Heart left ventricle (tissue), 16 donors: Measurements from ENCODE around the gene ARHGEF7. TPM values are rescaled to one million over a fixed set of nuclear protein-coding genes. Genes with fewer than 3 reads are reported as not detected.

Experiments used
- ATAC-seq, 4 donors: fragments of 200-7000 bp; cut with Tn5 transposase; one replicate each; pipeline ENCODE4 v1.9.1; 2020 to 2022; ENCODE audit warnings: moderate library complexity in 4 of 4, mild to moderate bottlenecking in 3 of 4, moderate number of reproducible peaks in 1 of 4
- DNase-seq, 5 donors: peaks; one replicate each; pipeline ENCODE4 v3.0.0-alpha.2; 2020
- H3K27ac ChIP-seq, 12 donors: fragments of 200-600 bp; sonication (generic) in 4 of 12; one replicate each; pipeline versions ENCODE4 v1.5.0 to v1.8.0; 2016 to 2022; ENCODE audit warnings: mild to moderate bottlenecking in 2 of 12
- H3K27me3 ChIP-seq, 9 donors: fragments of 200-600 bp; sonication (generic) in 2 of 9; one replicate each; pipeline versions ENCODE4 v1.5.1 to v1.8.0; 2016 to 2022; ENCODE audit warnings: mild to moderate bottlenecking in 3 of 9
- H3K36me3 ChIP-seq, 9 donors: fragments of 200-600 bp; sonication (generic) in 2 of 9; one replicate each; pipeline versions ENCODE4 v1.5.0 to v1.8.0; 2018 to 2022; ENCODE audit warnings: mild to moderate bottlenecking in 2 of 9
- H3K4me1 ChIP-seq, 12 donors: fragments of 200-600 bp; sonication (generic) in 4 of 12; one replicate each; pipeline versions ENCODE4 v1.5.0 to v1.8.0; 2016 to 2022; ENCODE audit warnings: mild to moderate bottlenecking in 3 of 12
- H3K4me3 ChIP-seq, 12 donors: fragments of 200-600 bp; sonication (generic) in 4 of 12; one replicate each; pipeline versions ENCODE4 v1.5.0 to v1.8.0; 2017 to 2022; ENCODE audit warnings: mild to moderate bottlenecking in 9 of 12, moderate library complexity in 4 of 12
- H3K9me3 ChIP-seq, 12 donors: fragments of 200-600 bp; sonication (generic) in 4 of 12; one replicate each; pipeline versions ENCODE4 v1.5.0 to v1.8.0; 2016 to 2022; ENCODE audit warnings: mild to moderate bottlenecking in 1 of 12
- POLR2A ChIP-seq, 2 donors: fragments of 450-650 bp; IDR thresholded peaks; one replicate each; pipeline ENCODE4 v1.6.1; 2017; ENCODE audit warnings: antibody characterized with exemption in 2 of 2, mild to moderate bottlenecking in 2 of 2, moderate library complexity in 2 of 2
- WGBS, 4 donors: extraction: QIAGEN DNeasy Blood & Tissue Kit in 2 of 4; methylation state at CpG; one replicate each; pipeline versions ENCODE4 v1.1.5 to v1.1.7; 2013 to 2018; 5-methylcytosine and 5-hydroxymethylcytosine counted together
- intact Hi-C, 10 donors: fragments of 100-400 bp; cut with DNase I; formaldehyde crosslinking; loops; one replicate each; pipeline versions ENCODE4 v1.11.1 to v1.14.2; 2022
- polyA plus RNA-seq, 2 donors: library from polyadenylated mRNA; stranded (reverse); fragments of 200-250 nt; gene quantifications; one replicate each; pipeline ENCODE4 v1.2.3, GENCODE V29; 2013
- total RNA-seq, 9 donors: library from RNA; depleted of rRNA in 2 of 9; stranded (reverse); fragments of >200 nt in 2 of 9; fragmentation: NEBNext Ultra II Directional in 3 of 9; extraction: Animal tissue kit (Norgen Biotek cat#: 25700) in 3 of 9; gene quantifications; one replicate each; pipeline versions ENCODE4 v1.1.0 to v1.2.4, GENCODE V29; 2016 to 2023
- TF ChIP-seq, protein P1 (sequence below), 12 donors: fragments of 200-600 bp; sonication (generic) in 4 of 12; IDR thresholded peaks; one replicate each; pipeline versions ENCODE4 v1.5.0 to v1.8.0; 2018 to 2022; ENCODE audit warnings: antibody characterized with exemption in 12 of 12, mild to moderate bottlenecking in 5 of 12
- donor health status: ischemic (EF 13 %, LVEDD 7.1; RV severe dilation, severe dysfunction).
- donor health status: healthy with polysubstance abuse.
- donor health status: DM: no; HTN: yes; CAD: no.
- donor health status: DM: no; HTN: no; CAD: no.
- donor health status: ischemic (EF 25% LVEDD 6.9; RV normal size, moderate dysfunction).
- donor health status: ischemic (EF 25% LVEDD 5.7; RV mildly dilated, moderate dysfunction).
- donor health status: healthy.
- donor health status: DM: yes; HTN: yes; CAD: no.
- donor health status: ischemic (EF 35%, LVEDD 5.7; RV mildly dilated, moderate dysfunction).
- donor health status: nonischemic (EF 11% LVEDD 7.7; RV severe dilation, severe dysfunction).
- donor health status: DM: yes; HTN: yes; CAD: no.
- donor health status: PGD.
- donor health status: ischemic (EF 29% LVEDD 5.4; RV normal size, mild dysfunction).
- donor health status: nonischemic (EF 23%, LVEDD 6.1; RV moderate dilation, normal function).

ARHGEF7 gene
- total and polyA plus RNA-seq, 11 donors: 16.6 to 60.9 (median 37.5) TPM

GRCh38 chr13:111203736-111204389, 88.8 kb downstream of the ARHGEF7 start:
- Histone ChIP-seq H3K27me3 (no peaks in the 10 kb centered on the region), H3K36me3 (peaks cover 0 to 10% (median 0%) of the 10 kb centered on the region in 9 donors), H3K9me3 (no peaks in the 10 kb centered on the region), H3K4me3 (peak overlapping the region in 11 of 12 donors; percentile 22 to 65 (median 51)), H3K4me1 (peaks cover 13 to 87% (median 63%) of the 10 kb centered on the region in 12 donors), H3K27ac (peak overlapping the region; percentile 7 to 89 (median 79))
- ATAC-seq (peak in 3 of 4 donors; percentile 25 to 72 (median 31)), DNase-seq (peak in 1 of 5 donors; percentile 31)
- TF ChIP-seq POLR2A (IDR thresholded peaks at IDR 0.05): no peak
- TF ChIP-seq, protein P1, sequence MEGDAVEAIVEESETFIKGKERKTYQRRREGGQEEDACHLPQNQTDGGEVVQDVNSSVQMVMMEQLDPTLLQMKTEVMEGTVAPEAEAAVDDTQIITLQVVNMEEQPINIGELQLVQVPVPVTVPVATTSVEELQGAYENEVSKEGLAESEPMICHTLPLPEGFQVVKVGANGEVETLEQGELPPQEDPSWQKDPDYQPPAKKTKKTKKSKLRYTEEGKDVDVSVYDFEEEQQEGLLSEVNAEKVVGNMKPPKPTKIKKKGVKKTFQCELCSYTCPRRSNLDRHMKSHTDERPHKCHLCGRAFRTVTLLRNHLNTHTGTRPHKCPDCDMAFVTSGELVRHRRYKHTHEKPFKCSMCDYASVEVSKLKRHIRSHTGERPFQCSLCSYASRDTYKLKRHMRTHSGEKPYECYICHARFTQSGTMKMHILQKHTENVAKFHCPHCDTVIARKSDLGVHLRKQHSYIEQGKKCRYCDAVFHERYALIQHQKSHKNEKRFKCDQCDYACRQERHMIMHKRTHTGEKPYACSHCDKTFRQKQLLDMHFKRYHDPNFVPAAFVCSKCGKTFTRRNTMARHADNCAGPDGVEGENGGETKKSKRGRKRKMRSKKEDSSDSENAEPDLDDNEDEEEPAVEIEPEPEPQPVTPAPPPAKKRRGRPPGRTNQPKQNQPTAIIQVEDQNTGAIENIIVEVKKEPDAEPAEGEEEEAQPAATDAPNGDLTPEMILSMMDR (IDR thresholded peaks at IDR 0.05): no peak
- intact Hi-C loops: loop anchor here in 2 of 10 donors (2.0 to 10.0 kb wide), 3 partner anchors 17 to 259 kb away; no protein-coding TSS in a partner anchor
- WGBS, 4 donors: 40 to 46% (median 42%) methylated on average over 11 of the region's 11 CpGs

GRCh38 chr13:111204438-111205177, 89.5 kb downstream of the ARHGEF7 start:
- Histone ChIP-seq H3K4me3 (peak overlapping the region in 11 of 12 donors; percentile 22 to 65 (median 51)), H3K27ac (peak overlapping the region; percentile 19 to 89 (median 79)), H3K27me3 (no peaks in the 10 kb centered on the region), H3K4me1 (peaks cover 13 to 87% (median 69%) of the 10 kb centered on the region in 12 donors), H3K36me3 (peaks cover 0 to 10% (median under 1%) of the 10 kb centered on the region in 9 donors), H3K9me3 (no peaks in the 10 kb centered on the region)
- DNase-seq (peak in 3 of 5 donors; percentile 37 to 83 (median 65)), ATAC-seq (peak; percentile 38 to 73 (median 58))
- intact Hi-C loops: loop anchor here in 2 of 10 donors (5.0 to 10.0 kb wide), 2 partner anchors 52 to 260 kb away; no protein-coding TSS in a partner anchor
- TF ChIP-seq POLR2A (IDR thresholded peaks at IDR 0.05): no peak
- TF ChIP-seq, protein P1 (IDR thresholded peaks at IDR 0.05): no peak
- WGBS, 4 donors: 33 to 50% (median 40%) methylated on average over 16 of the region's 16 CpGs

DNA sequence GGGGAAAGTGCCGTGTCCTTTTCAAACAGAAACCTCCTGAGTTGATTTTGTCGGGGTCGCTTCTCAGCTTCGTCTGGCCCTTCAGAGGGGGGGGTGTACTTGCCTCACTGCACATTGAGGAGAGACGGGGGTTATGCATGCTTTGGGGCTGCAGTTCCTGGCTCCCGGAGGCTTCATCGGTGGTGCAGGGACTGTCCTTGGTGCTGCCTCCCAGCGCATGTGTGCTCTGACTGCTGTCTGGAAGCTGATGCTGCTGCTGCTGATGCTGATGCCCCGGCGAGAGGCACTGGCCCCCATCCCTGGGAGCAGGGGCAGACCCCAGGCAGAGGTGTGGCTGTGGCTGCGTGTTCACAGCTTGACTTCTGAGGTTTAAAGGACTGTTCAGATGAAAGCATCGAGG, 91.0 kb downstream of the ARHGEF7 start:
- intact Hi-C loops: loop anchor here in 1 of 10 donors (10.0 kb wide), 1 partner anchor 261 kb away; no protein-coding TSS in a partner anchor
- Histone ChIP-seq H3K27ac (peak overlapping the region in 2 of 12 donors; percentile 61 to 83), H3K4me3 (peak overlapping the region in 3 of 12 donors; percentile 52 to 65 (median 54)), H3K4me1 (peaks cover 15 to 91% (median 75%) of the 10 kb centered on the region in 12 donors), H3K9me3 (no peaks in the 10 kb centered on the region), H3K27me3 (no peaks in the 10 kb centered on the region), H3K36me3 (peaks cover 0 to 14% (median 3%) of the 10 kb centered on the region in 9 donors)
- ATAC-seq (no peak), DNase-seq (no peak)
- no peak for TF ChIP-seq POLR2A (IDR thresholded peaks at IDR 0.05)
- TF ChIP-seq, protein P1 (IDR thresholded peaks at IDR 0.05): no peak
- 59 to 72% (median 67%) methylated on average over 12 of the region's 12 CpGs for WGBS, 4 donors
